A673 (cell line): ENCODE results near the gene AGAP9.
"Not testable (repeated sequence)": the region's sequence is repeated elsewhere in the genome, so short reads cannot be mapped to it uniquely, and the experiment has no call there.

Source experiments
- EZH2 ChIP-seq: fragments of 200-600 bp; sonication (generic); IDR thresholded peaks from 2 replicates; pipeline ENCODE4 v1.6.1; 2017; ENCODE audit warnings: borderline replicate concordance, low read depth, mild to moderate bottlenecking, mixed read lengths, antibody characterized with exemption, low read length; ENCODE audit not compliant: poor library complexity, severe bottlenecking
- TF ChIP-seq, protein P1 (sequence below): fragments of 300-800, 200-600 bp; sonication (generic); conservative IDR thresholded peaks from 2 replicates; pipeline ENCODE4 v1.5.1; 2017; ENCODE audit warnings: low read depth, mild to moderate bottlenecking, antibody characterized with exemption, low read length, moderate library complexity, mixed read lengths

DNA sequence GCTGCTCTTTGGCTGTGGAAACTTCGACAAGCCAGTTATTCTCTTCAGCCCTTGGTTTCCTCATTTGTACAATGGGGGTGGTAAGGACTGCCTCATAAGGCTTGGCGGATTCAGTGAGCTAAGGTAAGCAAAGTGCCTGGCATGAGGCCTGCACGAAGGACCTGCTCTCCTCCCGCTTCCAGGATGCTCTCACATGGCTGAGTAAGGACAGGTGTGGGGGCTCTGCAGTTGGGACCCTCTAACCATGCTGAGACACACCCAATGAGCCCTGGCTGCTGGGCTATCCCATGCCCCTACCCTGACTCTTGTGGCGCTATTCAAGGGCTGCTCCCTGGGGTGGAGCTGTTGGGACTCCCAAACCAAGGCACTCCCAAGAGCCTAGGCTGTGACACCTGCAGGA, 48.3 kb downstream of the AGAP9 start:
- TF ChIP-seq, protein P1, sequence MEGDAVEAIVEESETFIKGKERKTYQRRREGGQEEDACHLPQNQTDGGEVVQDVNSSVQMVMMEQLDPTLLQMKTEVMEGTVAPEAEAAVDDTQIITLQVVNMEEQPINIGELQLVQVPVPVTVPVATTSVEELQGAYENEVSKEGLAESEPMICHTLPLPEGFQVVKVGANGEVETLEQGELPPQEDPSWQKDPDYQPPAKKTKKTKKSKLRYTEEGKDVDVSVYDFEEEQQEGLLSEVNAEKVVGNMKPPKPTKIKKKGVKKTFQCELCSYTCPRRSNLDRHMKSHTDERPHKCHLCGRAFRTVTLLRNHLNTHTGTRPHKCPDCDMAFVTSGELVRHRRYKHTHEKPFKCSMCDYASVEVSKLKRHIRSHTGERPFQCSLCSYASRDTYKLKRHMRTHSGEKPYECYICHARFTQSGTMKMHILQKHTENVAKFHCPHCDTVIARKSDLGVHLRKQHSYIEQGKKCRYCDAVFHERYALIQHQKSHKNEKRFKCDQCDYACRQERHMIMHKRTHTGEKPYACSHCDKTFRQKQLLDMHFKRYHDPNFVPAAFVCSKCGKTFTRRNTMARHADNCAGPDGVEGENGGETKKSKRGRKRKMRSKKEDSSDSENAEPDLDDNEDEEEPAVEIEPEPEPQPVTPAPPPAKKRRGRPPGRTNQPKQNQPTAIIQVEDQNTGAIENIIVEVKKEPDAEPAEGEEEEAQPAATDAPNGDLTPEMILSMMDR, result not testable (repeated sequence)
- not testable (repeated sequence) for TF ChIP-seq EZH2
